ENCODE data around the gene PRORP. TPM values are rescaled to one million over a fixed set of nuclear protein-coding genes. Genes with fewer than 3 reads are reported as not detected.

Gene PRORP
- total and polyA plus RNA-seq, 2 donors (not counting 3 experiments of a cell fraction or from before 2014, with no cell fraction given): 28.8 to 36.9 TPM

DNA sequence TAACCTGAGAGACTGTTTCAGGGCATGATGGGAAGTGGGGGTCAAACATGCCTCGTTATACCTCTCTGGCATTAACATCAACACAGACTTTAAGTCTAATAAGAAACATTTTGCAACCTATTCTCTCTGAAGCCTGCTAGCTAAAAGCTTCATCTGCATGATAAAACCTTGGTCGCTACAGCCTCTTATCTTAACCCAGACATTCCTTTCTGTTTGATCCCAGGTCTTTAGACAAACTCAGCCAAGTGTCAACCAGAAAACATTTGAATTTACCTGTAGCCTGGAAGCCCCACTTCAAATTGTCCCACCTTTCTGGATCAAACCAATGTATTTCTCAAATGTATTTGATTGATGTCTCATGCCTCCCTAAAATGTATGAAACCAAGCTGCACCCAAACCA lies 9.7 kb upstream of the PRORP start:
- Histone ChIP-seq H3K9me1 (replicated peaks; ENCODE audit: control insufficient read depth, extremely low read depth, insufficient read depth, low read length) (no peaks in the 10 kb centered on the region), H3K36me3 (ENCODE audit: control insufficient read depth in 2 of 2, extremely low read depth in 1 of 2, insufficient read depth in 2 of 2, low read length in 2 of 2) (peaks cover 12 to 13% of the 10 kb centered on the region in 2 experiments), H3K4me2 (ENCODE audit: insufficient read depth, low read length) (no peak overlapping the region), H4K20me1 (replicated peaks; ENCODE audit: control insufficient read depth, extremely low read depth, insufficient read depth, low read length) (no peaks in the 10 kb centered on the region), H2AFZ (ENCODE audit: low read depth, low read length) (no peak overlapping the region), H3K27ac (ENCODE audit: insufficient read depth, low read depth, low read length) (no peak overlapping the region), H3K9ac (replicated peaks; ENCODE audit: extremely low read depth, insufficient read depth, low read length) (no peak overlapping the region), H3K27me3 (ENCODE audit: control insufficient read depth in 2 of 2, insufficient read depth in 2 of 2, low read length in 2 of 2) (no peaks in the 10 kb centered on the region), H3K9me3 (replicated peaks; ENCODE audit: control insufficient read depth, insufficient read depth, low read length) (no peaks in the 10 kb centered on the region), H3K79me2 (ENCODE audit: control insufficient read depth, insufficient read depth, low read length) (peaks cover 15% of the 10 kb centered on the region), H3K4me1 (ENCODE audit: control insufficient read depth, extremely low read depth, insufficient read depth, low read length) (no peaks in the 10 kb centered on the region), H3K4me3 (replicated peaks in 1 of 3; ENCODE audit: insufficient read depth in 1 of 3, low read depth in 1 of 3, low read length in 3 of 3) (no peak overlapping the region)
- FAIRE-seq (no peak), DNase-seq (ENCODE audit: low read depth, low spot score) (no peak)
- intact Hi-C loops (cut with micrococcal nuclease): no loop called here
- no TSS peak for BruUV-seq (replicated peaks)
- ChIA-PET POLR2A (no interaction called here), CTCF (no interaction called here)
- TF ChIP-seq MYC (IDR thresholded peaks at IDR 0.05; ENCODE audit: low read depth, low read length) (no peak), GATA2 (IDR thresholded peaks at IDR 0.05; ENCODE audit: insufficient read depth, insufficient read length, low read depth, low read length) (no peak), JUN (IDR thresholded peaks at IDR 0.05; ENCODE audit: borderline replicate concordance, insufficient read depth, insufficient read length, low read depth) (no peak), POLR2AphosphoS5 (IDR thresholded peaks at IDR 0.05; ENCODE audit: insufficient read depth, low read depth, low read length) (no peak), POLR2A (IDR thresholded peaks at IDR 0.05; ENCODE audit: low read depth, low read length) (no peak), FOS (IDR thresholded peaks at IDR 0.05; ENCODE audit: borderline replicate concordance, insufficient read depth, low read length) (no peak), EZH2 (IDR thresholded peaks at IDR 0.05; ENCODE audit: borderline replicate concordance, low read depth, low read length, severe bottlenecking) (no peak)
- TF ChIP-seq, protein P1, sequence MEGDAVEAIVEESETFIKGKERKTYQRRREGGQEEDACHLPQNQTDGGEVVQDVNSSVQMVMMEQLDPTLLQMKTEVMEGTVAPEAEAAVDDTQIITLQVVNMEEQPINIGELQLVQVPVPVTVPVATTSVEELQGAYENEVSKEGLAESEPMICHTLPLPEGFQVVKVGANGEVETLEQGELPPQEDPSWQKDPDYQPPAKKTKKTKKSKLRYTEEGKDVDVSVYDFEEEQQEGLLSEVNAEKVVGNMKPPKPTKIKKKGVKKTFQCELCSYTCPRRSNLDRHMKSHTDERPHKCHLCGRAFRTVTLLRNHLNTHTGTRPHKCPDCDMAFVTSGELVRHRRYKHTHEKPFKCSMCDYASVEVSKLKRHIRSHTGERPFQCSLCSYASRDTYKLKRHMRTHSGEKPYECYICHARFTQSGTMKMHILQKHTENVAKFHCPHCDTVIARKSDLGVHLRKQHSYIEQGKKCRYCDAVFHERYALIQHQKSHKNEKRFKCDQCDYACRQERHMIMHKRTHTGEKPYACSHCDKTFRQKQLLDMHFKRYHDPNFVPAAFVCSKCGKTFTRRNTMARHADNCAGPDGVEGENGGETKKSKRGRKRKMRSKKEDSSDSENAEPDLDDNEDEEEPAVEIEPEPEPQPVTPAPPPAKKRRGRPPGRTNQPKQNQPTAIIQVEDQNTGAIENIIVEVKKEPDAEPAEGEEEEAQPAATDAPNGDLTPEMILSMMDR (IDR thresholded peaks at IDR 0.05; ENCODE audit: extremely low read depth in 1 of 2, insufficient read depth in 1 of 2, low read depth in 1 of 2, low read length in 2 of 2): no peak
- TF ChIP-seq, protein P2, sequence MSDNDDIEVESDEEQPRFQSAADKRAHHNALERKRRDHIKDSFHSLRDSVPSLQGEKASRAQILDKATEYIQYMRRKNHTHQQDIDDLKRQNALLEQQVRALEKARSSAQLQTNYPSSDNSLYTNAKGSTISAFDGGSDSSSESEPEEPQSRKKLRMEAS (IDR thresholded peaks at IDR 0.05; ENCODE audit: insufficient read depth, insufficient read length): no peak
- dilution Hi-C loops (cut with MboI; ENCODE audit: extremely low pct_ligation_motif_present, low sequenced_read_pairs): no loop called here
